SK-N-SH treated with all-trans-retinoic acid at 6 μM for 48 hours (cell line): ENCODE results near the gene PERM1.

Experiments used
- ATAC-seq: fragments of 200-7000 bp; cut with Tn5 transposase; 3 replicates; pipeline ENCODE4 v1.9.1; 2020; ENCODE audit warnings: mild to moderate bottlenecking, moderate library complexity
- ARNTL ChIP-seq: fragments of 450-650 bp; formaldehyde crosslinking; IDR thresholded peaks from 2 replicates; pipeline ENCODE4 v1.5.0; 2020; ENCODE audit warnings: low read depth, mild to moderate bottlenecking, moderate library complexity, borderline replicate concordance
- CREB5 ChIP-seq: fragments of 250-450 bp; sonication (Bioruptor Pico); IDR thresholded peaks from 2 replicates; pipeline ENCODE4 v1.5.1; 2020; ENCODE audit warnings: low read depth, mild to moderate bottlenecking, moderate library complexity
- CSDC2 ChIP-seq: fragments of 250-450 bp; sonication (Bioruptor Pico); IDR thresholded peaks from 2 replicates; pipeline ENCODE4 v1.5.0; 2020; ENCODE audit warnings: mild to moderate bottlenecking, moderate library complexity
- CSRNP3 ChIP-seq: fragments of 250-450 bp; sonication (Bioruptor Pico); IDR thresholded peaks from 2 replicates; pipeline ENCODE4 v1.5.1; 2021; ENCODE audit warnings: mild to moderate bottlenecking, moderate library complexity
- ESRRG ChIP-seq: fragments of 250-450 bp; sonication (Bioruptor Pico); IDR thresholded peaks from 2 replicates; pipeline ENCODE4 v1.6.1; 2021; ENCODE audit warnings: mild to moderate bottlenecking
- GLIS3 ChIP-seq: fragments of 250-450 bp; sonication (Bioruptor Pico); IDR thresholded peaks from 2 replicates; pipeline ENCODE4 v1.5.0; 2020; ENCODE audit warnings: mild to moderate bottlenecking, moderate library complexity
- ISL1 ChIP-seq: fragments of 250-450 bp; sonication (Bioruptor Pico); IDR thresholded peaks from 2 replicates; pipeline ENCODE4 v2.1.2; 2022; ENCODE audit warnings: mild to moderate bottlenecking, moderate library complexity
- OSR1 ChIP-seq: fragments of 250-450 bp; sonication (Bioruptor Pico); IDR thresholded peaks from 2 replicates; pipeline ENCODE4 v1.8.0; 2022; ENCODE audit warnings: moderate library complexity, mild to moderate bottlenecking, inconsistent platforms
- PATZ1 ChIP-seq: fragments of 250-450 bp; sonication (Bioruptor Pico); IDR thresholded peaks from 2 replicates; pipeline ENCODE4 v1.8.0; 2020; ENCODE audit warnings: mild to moderate bottlenecking, moderate library complexity, borderline replicate concordance
- POU6F1 ChIP-seq: fragments of 250-450 bp; sonication (Bioruptor Pico); IDR thresholded peaks from 2 replicates; pipeline ENCODE4 v1.8.0; 2021; ENCODE audit warnings: low read depth, mild to moderate bottlenecking, moderate library complexity, borderline replicate concordance
- PPARA ChIP-seq: fragments of 250-450 bp; sonication (Bioruptor Pico); IDR thresholded peaks from 2 replicates; pipeline ENCODE4 v1.5.0; 2020; ENCODE audit warnings: mild to moderate bottlenecking, borderline replicate concordance
- RARB ChIP-seq: fragments of 250-450 bp; sonication (Bioruptor Pico); IDR thresholded peaks from 2 replicates; pipeline ENCODE4 v1.8.0; 2021; ENCODE audit warnings: mild to moderate bottlenecking, moderate library complexity
- SNAI2 ChIP-seq: fragments of 250-450 bp; sonication (Bioruptor Pico); IDR thresholded peaks from 2 replicates; pipeline ENCODE4 v1.5.0; 2020; ENCODE audit warnings: mild to moderate bottlenecking, moderate library complexity
- TCF4 ChIP-seq: fragments of 250-450 bp; sonication (Bioruptor Pico); IDR thresholded peaks from 2 replicates; pipeline ENCODE4 v1.8.0; 2021; ENCODE audit warnings: mild to moderate bottlenecking, moderate library complexity, borderline replicate concordance
- TOX ChIP-seq: fragments of 250-450 bp; sonication (Bioruptor Pico); IDR thresholded peaks from 2 replicates; pipeline ENCODE4 v1.8.0; 2021; ENCODE audit warnings: mild to moderate bottlenecking, moderate library complexity, borderline replicate concordance
- ZC3H10 ChIP-seq: fragments of 250-450 bp; sonication (Bioruptor Pico); IDR thresholded peaks from 2 replicates; pipeline ENCODE4 v1.5.1; 2021; ENCODE audit warnings: mild to moderate bottlenecking, moderate library complexity
- ZFP3 ChIP-seq: fragments of 250-450 bp; sonication (Bioruptor Pico); IDR thresholded peaks from 2 replicates; pipeline ENCODE4 v1.5.0; 2020; ENCODE audit warnings: mild to moderate bottlenecking, moderate library complexity
- ZFP30 ChIP-seq: fragments of 450-650 bp; formaldehyde crosslinking; IDR thresholded peaks from 2 replicates; pipeline ENCODE4 v1.5.0; 2022; ENCODE audit warnings: mild to moderate bottlenecking, moderate library complexity
- ZNF565 ChIP-seq: fragments of 450-650 bp; formaldehyde crosslinking; conservative IDR thresholded peaks from 2 replicates; pipeline ENCODE4 v1.5.0; 2020; ENCODE audit warnings: low read depth, mild to moderate bottlenecking, moderate library complexity
- ZNF70 ChIP-seq: fragments of 450-650 bp; formaldehyde crosslinking; IDR thresholded peaks from 2 replicates; pipeline ENCODE4 v1.5.0; 2020; ENCODE audit warnings: mild to moderate bottlenecking, moderate library complexity
- ZNF8 ChIP-seq: fragments of 450-650 bp; formaldehyde crosslinking; IDR thresholded peaks from 2 replicates; pipeline ENCODE4 v1.5.0; 2020; ENCODE audit warnings: mild to moderate bottlenecking, moderate library complexity
- TF ChIP-seq, protein P1 (sequence below): fragments of 250-450 bp; sonication (Bioruptor Pico); IDR thresholded peaks from 2 replicates; pipeline ENCODE4 v1.5.0; 2020; ENCODE audit warnings: mild to moderate bottlenecking, moderate library complexity

PERM1 gene

GRCh38 chr1:938088-938683, 43.7 kb downstream of the PERM1 start:
- TF ChIP-seq ZNF565 (CRISPR knock-in tag) (no peak), GLIS3 (CRISPR knock-in tag) (no peak), ESRRG (CRISPR knock-in tag) (no peak), OSR1 (no peak), TCF4 (no peak), POU6F1 (no peak), ZFP30 (CRISPR knock-in tag) (no peak), ZFP3 (CRISPR knock-in tag) (no peak), ZNF8 (CRISPR knock-in tag) (no peak), PATZ1 (CRISPR knock-in tag) (no peak), CREB5 (CRISPR knock-in tag) (no peak), CSDC2 (CRISPR knock-in tag) (no peak), SNAI2 (CRISPR knock-in tag) (no peak), ZC3H10 (no peak), ISL1 (CRISPR knock-in tag) (no peak), TOX (CRISPR knock-in tag) (no peak), ZNF70 (CRISPR knock-in tag) (no peak), ARNTL (no peak)
- TF ChIP-seq, protein P1, sequence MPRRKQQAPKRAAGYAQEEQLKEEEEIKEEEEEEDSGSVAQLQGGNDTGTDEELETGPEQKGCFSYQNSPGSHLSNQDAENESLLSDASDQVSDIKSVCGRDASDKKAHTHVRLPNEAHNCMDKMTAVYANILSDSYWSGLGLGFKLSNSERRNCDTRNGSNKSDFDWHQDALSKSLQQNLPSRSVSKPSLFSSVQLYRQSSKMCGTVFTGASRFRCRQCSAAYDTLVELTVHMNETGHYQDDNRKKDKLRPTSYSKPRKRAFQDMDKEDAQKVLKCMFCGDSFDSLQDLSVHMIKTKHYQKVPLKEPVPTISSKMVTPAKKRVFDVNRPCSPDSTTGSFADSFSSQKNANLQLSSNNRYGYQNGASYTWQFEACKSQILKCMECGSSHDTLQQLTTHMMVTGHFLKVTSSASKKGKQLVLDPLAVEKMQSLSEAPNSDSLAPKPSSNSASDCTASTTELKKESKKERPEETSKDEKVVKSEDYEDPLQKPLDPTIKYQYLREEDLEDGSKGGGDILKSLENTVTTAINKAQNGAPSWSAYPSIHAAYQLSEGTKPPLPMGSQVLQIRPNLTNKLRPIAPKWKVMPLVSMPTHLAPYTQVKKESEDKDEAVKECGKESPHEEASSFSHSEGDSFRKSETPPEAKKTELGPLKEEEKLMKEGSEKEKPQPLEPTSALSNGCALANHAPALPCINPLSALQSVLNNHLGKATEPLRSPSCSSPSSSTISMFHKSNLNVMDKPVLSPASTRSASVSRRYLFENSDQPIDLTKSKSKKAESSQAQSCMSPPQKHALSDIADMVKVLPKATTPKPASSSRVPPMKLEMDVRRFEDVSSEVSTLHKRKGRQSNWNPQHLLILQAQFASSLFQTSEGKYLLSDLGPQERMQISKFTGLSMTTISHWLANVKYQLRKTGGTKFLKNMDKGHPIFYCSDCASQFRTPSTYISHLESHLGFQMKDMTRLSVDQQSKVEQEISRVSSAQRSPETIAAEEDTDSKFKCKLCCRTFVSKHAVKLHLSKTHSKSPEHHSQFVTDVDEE (CRISPR knock-in tag) = no peak
- ATAC-seq = peak; percentile 70

GRCh38 chr1:937521-937920, 44.4 kb downstream of the PERM1 start:
- TF ChIP-seq PPARA (CRISPR knock-in tag) = no peak
- no peak for TF ChIP-seq ISL1 (CRISPR knock-in tag)
- no peak for TF ChIP-seq POU6F1
- TF ChIP-seq RARB (CRISPR knock-in tag) = no peak
- no peak for TF ChIP-seq TCF4
- no peak for ATAC-seq

DNA sequence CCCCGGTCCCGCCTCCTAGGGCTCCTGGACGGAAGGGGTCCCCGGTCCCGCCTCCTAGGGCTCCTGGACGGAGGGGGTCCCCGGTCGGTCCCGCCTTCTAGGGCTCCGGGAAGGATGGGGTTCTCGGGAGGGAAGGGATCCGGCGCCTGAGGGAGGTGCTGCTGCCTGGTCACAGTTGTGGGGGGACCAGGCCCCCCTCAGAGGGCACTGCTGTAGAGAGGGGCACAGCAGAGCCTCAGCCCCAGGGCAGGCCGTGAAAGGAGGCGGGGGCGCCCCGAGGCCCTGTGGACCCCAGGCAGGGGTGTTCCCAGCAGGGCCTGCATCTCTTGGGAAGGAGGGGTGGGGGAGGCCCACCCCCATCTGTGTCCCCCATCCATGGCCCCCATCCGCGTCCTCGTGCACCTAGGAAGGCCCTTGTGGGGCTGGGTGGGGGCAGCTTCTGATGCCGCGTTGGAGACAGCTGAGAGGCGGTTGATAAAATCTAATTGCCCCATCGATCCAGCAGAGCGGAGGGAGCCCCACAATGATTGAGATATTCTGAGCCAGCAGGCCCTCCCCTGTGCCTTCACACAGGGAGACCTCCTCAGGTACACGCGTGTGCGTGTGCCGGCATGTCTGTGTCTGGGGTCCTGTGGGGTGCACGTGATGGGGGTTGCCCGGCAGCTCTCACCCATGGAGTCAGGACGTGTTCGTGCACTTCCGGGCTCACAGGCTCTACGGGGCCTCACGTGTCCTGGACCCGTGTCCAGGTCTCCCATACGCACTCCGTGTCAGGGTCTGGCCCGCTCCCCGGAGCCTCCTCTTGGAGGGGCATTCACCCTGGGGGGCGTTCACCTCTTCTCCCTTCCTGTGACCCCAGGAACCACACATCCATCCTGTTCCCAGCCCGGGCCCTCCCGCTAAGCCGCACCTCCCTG, 45.3 kb downstream of the PERM1 start:
- TF ChIP-seq, protein P1 (CRISPR knock-in tag) = no peak
- TF ChIP-seq CSRNP3 (CRISPR knock-in tag) = no peak
- no peak for TF ChIP-seq POU6F1
- TF ChIP-seq ZFP3 (CRISPR knock-in tag) = no peak
- TF ChIP-seq ZNF565 (CRISPR knock-in tag) = no peak
- no peak for TF ChIP-seq ZNF70 (CRISPR knock-in tag)
- ATAC-seq = no peak
